NCI-H2081 treated with DMSO at 0.1 percent for 48 hours (cell line): ENCODE results near the gene AIP.

ENCODE experiments used
- DNase-seq: peaks from one replicate; lab custom pipeline; 2025; lab: John Stamatoyannopoulos, UW

Gene AIP

GRCh38 chr11:67534070-67534679, 51.3 kb downstream of the AIP start:
- DNase-seq, result no peak

GRCh38 chr11:67535561-67535960, 52.7 kb downstream of the AIP start:
- DNase-seq, result no peak

- no peak for DNase-seq
Measured at GRCh38 chr11:67538306-67538705, 55.5 kb downstream of the AIP start.

GRCh38 chr11:67538823-67539505, 56.1 kb downstream of the AIP start:
- DNase-seq, result no peak

GRCh38 chr11:67539550-67539949, 56.7 kb downstream of the AIP start:
- no peak for DNase-seq
